GM18861 (cell line): ENCODE data around the gene PDZRN4.
"Not testable (repeated sequence)": the region's sequence is repeated elsewhere in the genome, so short reads cannot be mapped to it uniquely, and the experiment has no call there.

Experiments used
- ATAC-seq: cut with Tn5 transposase; IDR thresholded peaks from one replicate; pipeline ENCODE4 v1.9.1; 2021; ENCODE audit not compliant: unreplicated experiment

The PDZRN4 gene

DNA sequence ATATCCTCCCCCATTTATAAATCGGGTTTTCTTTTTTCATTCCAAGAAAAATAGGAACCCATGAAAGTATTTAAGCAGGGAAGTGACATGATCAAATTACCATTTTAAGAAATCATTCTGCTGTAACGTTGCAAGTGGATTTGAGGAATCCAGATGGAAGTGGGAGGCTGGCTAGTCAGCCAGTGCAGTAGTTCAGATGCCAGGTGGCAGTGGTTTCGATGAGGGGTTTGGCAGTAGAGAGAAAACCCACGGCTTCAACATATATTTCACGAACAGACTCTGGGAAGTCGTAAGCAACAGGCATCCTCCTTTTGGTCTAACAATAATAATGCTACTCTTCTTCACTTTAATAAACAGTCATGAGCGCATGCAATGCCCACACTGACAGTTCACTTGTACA is 25.0 kb downstream of the PDZRN4 start:
- ATAC-seq = no peak

- no peak for ATAC-seq
These were observed 25.5 kb downstream of the PDZRN4 start for GRCh38 chr12:41213648-41214047.

- no peak for ATAC-seq
These were observed 29.6 kb downstream of the PDZRN4 start for GRCh38 chr12:41217727-41218126.

- no peak for ATAC-seq
These were observed 32.8 kb downstream of the PDZRN4 start for GRCh38 chr12:41220931-41221330.

- ATAC-seq = no peak
These were observed 33.4 kb downstream of the PDZRN4 start for GRCh38 chr12:41221491-41221890.

DNA sequence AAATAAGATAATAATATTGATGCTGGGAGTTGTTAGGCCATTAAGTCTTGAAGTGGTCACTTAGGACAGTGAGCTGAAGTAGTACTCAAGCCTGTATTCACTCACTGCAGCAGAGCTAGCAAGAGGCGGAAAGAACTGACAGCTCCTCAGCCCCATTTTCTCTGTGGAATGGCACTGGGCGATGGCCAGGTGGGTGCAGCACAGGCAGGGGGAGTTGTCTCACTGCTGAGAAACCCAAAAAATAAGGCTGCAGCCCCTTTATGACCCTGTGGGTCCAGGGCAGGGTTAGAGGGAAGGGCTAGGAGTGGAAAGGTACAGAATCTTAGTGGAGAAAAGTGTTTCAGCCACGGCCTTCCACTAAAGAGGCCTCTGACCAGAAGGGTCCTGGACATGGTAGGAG is 35.5 kb downstream of the PDZRN4 start:
- no peak for ATAC-seq

GRCh38 chr12:41224066-41224465 is 35.9 kb downstream of the PDZRN4 start:
- ATAC-seq = no peak

GRCh38 chr12:41225179-41225578 is 37.1 kb downstream of the PDZRN4 start:
- ATAC-seq = no peak

- no peak for ATAC-seq
These were observed 40.1 kb downstream of the PDZRN4 start for GRCh38 chr12:41228066-41228820.

DNA sequence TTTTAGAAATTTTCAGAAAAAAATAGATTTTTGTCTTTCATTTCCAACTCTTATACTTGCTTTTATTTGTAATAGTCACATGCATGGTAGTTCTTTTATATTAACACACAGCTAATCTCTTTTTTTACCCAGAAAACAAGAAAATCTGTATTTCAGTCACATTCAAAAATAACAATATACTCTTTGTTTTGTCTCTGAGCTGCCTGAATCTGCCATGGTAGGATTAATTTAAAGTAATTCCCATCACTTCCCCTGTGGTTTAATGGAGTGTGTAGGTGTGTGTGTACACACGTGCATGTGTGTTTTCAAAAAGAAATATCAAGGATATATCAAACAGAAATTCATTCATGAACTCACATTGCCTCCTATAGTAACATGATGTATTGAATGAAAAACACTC is 42.6 kb downstream of the PDZRN4 start:
- ATAC-seq = no peak

GRCh38 chr12:41234692-41235091 is 46.6 kb downstream of the PDZRN4 start:
- ATAC-seq = no peak

DNA sequence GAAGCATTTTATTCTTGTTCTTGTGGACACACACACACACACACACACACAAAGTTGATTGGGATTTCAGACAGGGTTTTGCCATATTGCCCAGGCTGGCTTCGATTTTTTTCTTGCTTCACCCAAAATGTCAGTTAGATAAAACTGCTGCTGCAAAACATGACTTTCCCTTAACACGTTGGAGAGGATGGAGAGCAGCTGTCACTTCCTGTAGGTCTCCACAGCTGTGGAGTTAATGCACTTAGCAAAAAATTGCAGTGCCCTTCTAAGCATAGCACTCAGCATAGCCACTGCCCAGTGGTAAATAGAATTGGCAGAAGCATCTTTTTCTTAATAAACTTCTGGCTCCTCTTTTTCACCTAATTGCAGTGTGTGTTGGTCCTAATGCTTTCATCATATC is 54.5 kb downstream of the PDZRN4 start:
- ATAC-seq = no peak

- ATAC-seq = no peak
These were observed 60.3 kb downstream of the PDZRN4 start for GRCh38 chr12:41248391-41248790.

- ATAC-seq = no peak
These were observed 62.6 kb downstream of the PDZRN4 start for GRCh38 chr12:41250748-41251147.

DNA sequence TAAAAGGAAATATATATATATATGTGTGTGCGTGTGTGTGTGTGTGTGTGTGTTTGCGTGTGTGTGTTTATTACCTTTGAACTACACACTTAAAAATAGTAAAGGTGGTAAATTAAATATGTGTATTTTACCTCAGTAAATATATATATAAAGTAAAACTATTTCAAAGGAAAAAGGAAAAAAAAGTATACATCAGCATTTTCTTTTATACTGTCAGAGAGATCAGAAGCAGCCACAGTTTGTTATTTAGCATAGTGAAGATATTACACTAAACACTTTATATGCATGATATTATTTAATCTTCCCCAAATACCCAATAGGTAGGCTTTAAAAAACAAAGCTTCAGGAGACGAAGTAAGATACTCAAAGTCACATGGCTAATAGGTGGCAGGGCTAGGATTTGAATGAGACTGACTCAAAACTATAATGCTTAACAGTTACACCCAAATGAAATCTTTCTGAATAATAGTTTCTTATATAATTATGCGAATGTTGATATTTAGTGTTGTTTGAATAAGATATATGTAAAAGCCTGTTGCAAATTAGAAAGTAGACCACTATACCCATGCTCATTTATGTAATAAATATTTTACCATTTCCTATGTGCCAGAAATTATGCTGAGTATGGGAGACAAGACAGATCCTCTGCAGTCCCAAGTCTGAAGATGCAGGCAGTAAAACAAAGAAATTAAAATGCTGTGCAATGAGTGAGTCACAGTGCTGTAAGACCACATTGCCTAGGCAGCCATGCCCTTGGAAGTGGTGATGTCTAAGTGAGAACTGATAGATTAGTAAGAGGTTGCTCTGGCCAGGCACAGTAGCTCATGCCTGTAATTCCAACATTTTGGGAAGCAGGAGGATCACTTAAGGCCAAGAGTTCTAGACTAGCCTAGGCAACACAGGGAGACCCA is 66.1 kb downstream of the PDZRN4 start:
- ATAC-seq = no peak

GRCh38 chr12:41263196-41263595 is 75.1 kb downstream of the PDZRN4 start:
- ATAC-seq = not testable (repeated sequence)

DNA sequence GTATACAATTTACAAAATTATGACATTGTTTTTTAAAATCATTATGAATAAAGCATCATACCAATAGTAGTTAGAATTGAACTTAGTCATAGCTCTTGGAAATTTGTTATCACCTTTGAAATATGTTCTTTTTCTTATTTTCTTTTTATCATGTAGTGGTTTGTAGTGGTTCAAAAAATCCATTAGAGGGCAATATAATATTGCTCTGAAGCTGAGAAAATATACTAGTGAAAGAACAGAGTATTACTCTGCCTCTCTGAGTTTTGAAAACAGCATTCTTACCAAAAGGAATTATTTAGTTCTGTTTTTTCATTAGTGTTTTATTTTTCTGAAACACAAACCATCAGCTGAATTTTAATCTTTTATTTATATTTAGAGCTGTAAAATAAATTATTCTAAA is 76.2 kb downstream of the PDZRN4 start:
- no peak for ATAC-seq

GRCh38 chr12:41269056-41269455 is 80.9 kb downstream of the PDZRN4 start:
- ATAC-seq = no peak

DNA sequence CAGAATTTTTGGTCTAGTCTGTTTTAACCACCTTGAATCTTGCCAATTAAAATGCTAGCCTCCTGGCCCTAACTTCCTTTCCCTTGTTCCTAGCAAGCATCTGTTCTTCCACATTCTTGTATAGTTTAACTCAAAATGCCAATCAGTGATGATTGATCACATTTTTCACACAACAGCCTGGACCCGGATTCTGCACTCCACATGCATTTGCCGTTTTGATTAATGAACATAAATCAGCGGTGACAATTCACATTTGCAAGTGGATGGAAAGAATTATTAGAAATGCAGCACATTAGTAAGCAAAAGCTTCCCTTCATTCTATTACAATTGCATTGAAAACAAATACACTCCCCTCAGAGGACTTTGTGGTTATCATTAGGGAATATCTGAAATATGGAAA is 83.4 kb downstream of the PDZRN4 start:
- no peak for ATAC-seq

- ATAC-seq = no peak
These were observed 86.5 kb downstream of the PDZRN4 start for GRCh38 chr12:41274643-41275042.

- ATAC-seq = no peak
These were observed 89.2 kb downstream of the PDZRN4 start for GRCh38 chr12:41277100-41277945.
